K562 (cell line): ENCODE results near the gene POLRMT. TPM values are rescaled to one million over a fixed set of nuclear protein-coding genes. Genes with fewer than 3 reads are reported as not detected.
A peak's percentile ranks its signal among the peaks of the same experiment; 100 is the strongest.

Source experiments
- CGGBP1 ChIP-seq: fragments of 250-450 bp; sonication (Bioruptor Pico); IDR thresholded peaks from 2 replicates; pipeline ENCODE4 v1.9.0; 2021; ENCODE audit warnings: mild to moderate bottlenecking
- COPS2 ChIP-seq: fragments of 450-650 bp; conservative IDR thresholded peaks from 2 replicates; pipeline ENCODE4 v1.6.1; 2016; ENCODE audit warnings: mild to moderate bottlenecking, moderate library complexity
- FOSL1 ChIP-seq: fragments of 200-800 bp; sonication (Bioruptor generic); conservative IDR thresholded peaks from 2 replicates; pipeline ENCODE4 v1.6.1; 2016; ENCODE audit warnings: missing genetic modification characterization, missing compliant biosample characterization
- KHSRP ChIP-seq: fragments of 450-650 bp; IDR thresholded peaks from 2 replicates; pipeline ENCODE4 v1.6.1; 2017
- NR2C2 ChIP-seq, 2 experiments: fragments of 200-800 bp in 1 of 2; sonication (Bioruptor generic) in 1 of 2; sonication (generic) in 1 of 2; formaldehyde crosslinking in 1 of 2; IDR thresholded peaks; 2 replicates each; pipeline versions ENCODE4 v1.6.1 to v1.8.0; 2016 to 2022; ENCODE audit warnings: mild to moderate bottlenecking in 1 of 2, missing compliant biosample characterization in 1 of 2, missing genetic modification characterization in 1 of 2, missing genetic modification reagents in 1 of 2
- POLR2B ChIP-seq: fragments of 450-650 bp; IDR thresholded peaks from 2 replicates; pipeline ENCODE4 v1.6.1; 2018; ENCODE audit warnings: low read depth; ENCODE audit not compliant: partially characterized antibody
- RBBP5 ChIP-seq: fragments of 200-600 bp; sonication (generic); IDR thresholded peaks from 2 replicates; pipeline ENCODE4 v1.6.1; 2012; ENCODE audit warnings: borderline replicate concordance, mild to moderate bottlenecking, low read length, control low read depth, inconsistent platforms; ENCODE audit not compliant: insufficient read depth, poor library complexity, severe bottlenecking
- YBX1 ChIP-seq: fragments of 450-650 bp; IDR thresholded peaks from 2 replicates; pipeline ENCODE4 v1.7.1; 2016; ENCODE audit warnings: mild to moderate bottlenecking
- ZNF583 ChIP-seq: fragments of 250-450 bp; sonication (Bioruptor Pico); IDR thresholded peaks from 2 replicates; pipeline ENCODE4 v1.4.0; 2020
- ZNF586 ChIP-seq: fragments of 450-650 bp; formaldehyde crosslinking; conservative IDR thresholded peaks from 2 replicates; pipeline ENCODE4 v1.4.0; 2020; ENCODE audit warnings: mild to moderate bottlenecking, moderate library complexity
- polyA plus RNA-seq, 8 experiments: library from polyadenylated mRNA; depleted of rRNA in 4 of 8; stranded (reverse) in 5 of 8; unstranded in 3 of 8; fragments of >200 nt; fragmentation: Nextera tagmentation in 2 of 8; fragmentation: Illumina TruSeq in 1 of 8; extraction: Ambion mirVana in 2 of 8; extraction: Trizol in 1 of 8; gene quantifications; 2 replicates each; pipeline versions ENCODE4 v1.2.1 to v1.2.3, GENCODE V29; 2011 to 2014; ENCODE audit warnings: inconsistent platforms in 1 of 8, missing spikeins in 1 of 8
- total RNA-seq, 7 experiments: library from RNA; depleted of rRNA in 6 of 7; stranded (reverse); fragments of >200 nt in 6 of 7; fragmentation: Illumina TruSeq in 2 of 7; extraction: Trizol in 2 of 7; gene quantifications; 2 replicates each; pipeline versions ENCODE4 v1.2.1 to v1.2.3, GENCODE V29; 2011 to 2021; ENCODE audit warnings: low replicate concordance in 1 of 7
- TF ChIP-seq, protein P1 (sequence below): sonication (generic); formaldehyde crosslinking; IDR thresholded peaks from 2 replicates; pipeline ENCODE4 v1.8.1; 2022; ENCODE audit warnings: missing genetic modification reagents
- TF ChIP-seq, protein P2 (sequence below), 2 experiments: fragments of 450-650 bp in 1 of 2; IDR thresholded peaks; 2 replicates each; pipeline ENCODE4 v1.6.1; 2011 to 2017; ENCODE audit warnings: low read depth in 2 of 2, antibody characterized with exemption in 1 of 2, borderline replicate concordance in 1 of 2, low read length in 1 of 2, mild to moderate bottlenecking in 1 of 2, mixed read lengths in 1 of 2; ENCODE audit not compliant: control insufficient read depth in 1 of 2
- TF ChIP-seq, protein P3 (sequence below): sonication (generic); formaldehyde crosslinking; IDR thresholded peaks from 2 replicates; pipeline ENCODE4 v1.9.0; 2022; ENCODE audit warnings: mild to moderate bottlenecking, missing genetic modification reagents
- TF ChIP-seq, protein P4 (sequence below): sonication (generic); formaldehyde crosslinking; IDR thresholded peaks from 2 replicates; pipeline ENCODE4 v1.5.0; 2020; ENCODE audit warnings: missing genetic modification reagents

Gene POLRMT
- total and polyA plus RNA-seq, 9 of the 15 experiments (the other 6 are each of a cell fraction or from before 2014, with no cell fraction given): 30.3 to 144 (median 68.0) TPM

DNA sequence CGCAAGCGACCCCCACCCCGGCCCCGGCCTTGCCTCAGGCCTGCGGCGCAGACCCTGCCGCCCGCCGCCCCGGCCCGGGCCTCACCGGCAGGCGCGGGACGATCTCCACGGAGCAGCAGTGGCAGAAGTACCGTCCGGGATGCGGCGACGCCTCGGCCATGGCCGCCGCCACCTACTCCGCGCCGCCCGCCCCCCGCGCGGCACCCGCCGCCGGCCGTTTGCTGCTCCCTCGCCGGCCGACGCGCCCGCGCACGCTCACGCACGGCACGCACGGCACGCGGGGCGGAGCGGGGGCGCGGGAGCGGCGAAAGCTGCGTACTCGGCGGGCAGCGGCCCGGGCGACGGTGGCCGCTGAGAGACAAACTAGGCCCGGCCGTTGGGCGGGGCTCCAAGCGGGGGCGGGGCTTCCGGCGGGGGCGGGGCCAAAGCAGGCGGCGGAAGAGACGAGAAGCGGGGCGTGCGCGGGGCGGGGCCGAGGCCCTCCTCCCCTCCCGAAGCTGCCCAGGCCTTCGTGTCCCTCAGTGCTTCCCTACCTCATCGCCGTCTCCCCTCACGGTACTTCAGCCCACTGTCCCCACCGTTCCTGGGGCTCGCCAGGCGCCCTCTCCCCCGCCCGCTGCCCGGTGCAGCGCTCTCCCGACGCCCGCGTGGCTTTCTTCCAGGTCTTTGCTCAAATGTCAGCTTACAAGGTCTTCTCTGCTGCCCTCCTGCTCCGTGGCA is 29.8 kb upstream of the POLRMT start, which contains the start of gene RNF126 (continued):
- TF ChIP-seq, protein P1, sequence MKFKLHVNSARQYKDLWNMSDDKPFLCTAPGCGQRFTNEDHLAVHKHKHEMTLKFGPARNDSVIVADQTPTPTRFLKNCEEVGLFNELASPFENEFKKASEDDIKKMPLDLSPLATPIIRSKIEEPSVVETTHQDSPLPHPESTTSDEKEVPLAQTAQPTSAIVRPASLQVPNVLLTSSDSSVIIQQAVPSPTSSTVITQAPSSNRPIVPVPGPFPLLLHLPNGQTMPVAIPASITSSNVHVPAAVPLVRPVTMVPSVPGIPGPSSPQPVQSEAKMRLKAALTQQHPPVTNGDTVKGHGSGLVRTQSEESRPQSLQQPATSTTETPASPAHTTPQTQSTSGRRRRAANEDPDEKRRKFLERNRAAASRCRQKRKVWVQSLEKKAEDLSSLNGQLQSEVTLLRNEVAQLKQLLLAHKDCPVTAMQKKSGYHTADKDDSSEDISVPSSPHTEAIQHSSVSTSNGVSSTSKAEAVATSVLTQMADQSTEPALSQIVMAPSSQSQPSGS (CRISPR knock-in tag): no peak
- TF ChIP-seq ZNF583: 0 out of 2 replicates have a peak, but pooled peaks have one; percentile 16
- TF ChIP-seq YBX1: no peak
- peak; percentile 22 for TF ChIP-seq POLR2B
- no peak for TF ChIP-seq FOSL1 (tag)
- TF ChIP-seq ZNF586: no peak
- TF ChIP-seq COPS2: no peak
- no peak for TF ChIP-seq KHSRP
- TF ChIP-seq, protein P2, sequence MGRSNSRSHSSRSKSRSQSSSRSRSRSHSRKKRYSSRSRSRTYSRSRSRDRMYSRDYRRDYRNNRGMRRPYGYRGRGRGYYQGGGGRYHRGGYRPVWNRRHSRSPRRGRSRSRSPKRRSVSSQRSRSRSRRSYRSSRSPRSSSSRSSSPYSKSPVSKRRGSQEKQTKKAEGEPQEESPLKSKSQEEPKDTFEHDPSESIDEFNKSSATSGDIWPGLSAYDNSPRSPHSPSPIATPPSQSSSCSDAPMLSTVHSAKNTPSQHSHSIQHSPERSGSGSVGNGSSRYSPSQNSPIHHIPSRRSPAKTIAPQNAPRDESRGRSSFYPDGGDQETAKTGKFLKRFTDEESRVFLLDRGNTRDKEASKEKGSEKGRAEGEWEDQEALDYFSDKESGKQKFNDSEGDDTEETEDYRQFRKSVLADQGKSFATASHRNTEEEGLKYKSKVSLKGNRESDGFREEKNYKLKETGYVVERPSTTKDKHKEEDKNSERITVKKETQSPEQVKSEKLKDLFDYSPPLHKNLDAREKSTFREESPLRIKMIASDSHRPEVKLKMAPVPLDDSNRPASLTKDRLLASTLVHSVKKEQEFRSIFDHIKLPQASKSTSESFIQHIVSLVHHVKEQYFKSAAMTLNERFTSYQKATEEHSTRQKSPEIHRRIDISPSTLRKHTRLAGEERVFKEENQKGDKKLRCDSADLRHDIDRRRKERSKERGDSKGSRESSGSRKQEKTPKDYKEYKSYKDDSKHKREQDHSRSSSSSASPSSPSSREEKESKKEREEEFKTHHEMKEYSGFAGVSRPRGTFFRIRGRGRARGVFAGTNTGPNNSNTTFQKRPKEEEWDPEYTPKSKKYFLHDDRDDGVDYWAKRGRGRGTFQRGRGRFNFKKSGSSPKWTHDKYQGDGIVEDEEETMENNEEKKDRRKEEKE (IDR thresholded peaks at IDR 0.05; ENCODE audit: borderline replicate concordance in 1 of 2, control insufficient read depth in 1 of 2, low read depth in 2 of 2, low read length in 1 of 2): no peak
- TF ChIP-seq, protein P3, sequence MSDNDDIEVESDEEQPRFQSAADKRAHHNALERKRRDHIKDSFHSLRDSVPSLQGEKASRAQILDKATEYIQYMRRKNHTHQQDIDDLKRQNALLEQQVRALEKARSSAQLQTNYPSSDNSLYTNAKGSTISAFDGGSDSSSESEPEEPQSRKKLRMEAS: peak; percentile 66
- TF ChIP-seq, protein P4, sequence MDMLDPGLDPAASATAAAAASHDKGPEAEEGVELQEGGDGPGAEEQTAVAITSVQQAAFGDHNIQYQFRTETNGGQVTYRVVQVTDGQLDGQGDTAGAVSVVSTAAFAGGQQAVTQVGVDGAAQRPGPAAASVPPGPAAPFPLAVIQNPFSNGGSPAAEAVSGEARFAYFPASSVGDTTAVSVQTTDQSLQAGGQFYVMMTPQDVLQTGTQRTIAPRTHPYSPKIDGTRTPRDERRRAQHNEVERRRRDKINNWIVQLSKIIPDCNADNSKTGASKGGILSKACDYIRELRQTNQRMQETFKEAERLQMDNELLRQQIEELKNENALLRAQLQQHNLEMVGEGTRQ (CRISPR knock-in tag): no peak
- peak; percentile 90 for TF ChIP-seq RBBP5
- TF ChIP-seq NR2C2 (CRISPR knock-in tag; IDR thresholded peaks at IDR 0.05): no peak
- peak; percentile 45; the same call in 1 of the 2 replicates for TF ChIP-seq NR2C2 (tag; IDR thresholded peaks at IDR 0.05)
- TF ChIP-seq CGGBP1: no peak
